M059J (cell line): ENCODE measurements around the gene MAML1. TPM values are rescaled to one million over a fixed set of nuclear protein-coding genes. Genes with fewer than 3 reads are reported as not detected.
"Not testable (repeated sequence)": the region's sequence is repeated elsewhere in the genome, so short reads cannot be mapped to it uniquely, and the experiment has no call there.

Experiments used
- DNase-seq: peaks from one replicate; pipeline ENCODE4 v3.0.0-alpha.2; 2012; ENCODE audit warnings: low read depth
- total RNA-seq: library from RNA; depleted of rRNA; stranded (reverse); fragments of >200 nt; shearing (Covaris generic); gene quantifications from 2 replicates; pipeline ENCODE4 v1.2.3, GENCODE V29; 2014; rRNA removed

MAML1 gene, protein sequence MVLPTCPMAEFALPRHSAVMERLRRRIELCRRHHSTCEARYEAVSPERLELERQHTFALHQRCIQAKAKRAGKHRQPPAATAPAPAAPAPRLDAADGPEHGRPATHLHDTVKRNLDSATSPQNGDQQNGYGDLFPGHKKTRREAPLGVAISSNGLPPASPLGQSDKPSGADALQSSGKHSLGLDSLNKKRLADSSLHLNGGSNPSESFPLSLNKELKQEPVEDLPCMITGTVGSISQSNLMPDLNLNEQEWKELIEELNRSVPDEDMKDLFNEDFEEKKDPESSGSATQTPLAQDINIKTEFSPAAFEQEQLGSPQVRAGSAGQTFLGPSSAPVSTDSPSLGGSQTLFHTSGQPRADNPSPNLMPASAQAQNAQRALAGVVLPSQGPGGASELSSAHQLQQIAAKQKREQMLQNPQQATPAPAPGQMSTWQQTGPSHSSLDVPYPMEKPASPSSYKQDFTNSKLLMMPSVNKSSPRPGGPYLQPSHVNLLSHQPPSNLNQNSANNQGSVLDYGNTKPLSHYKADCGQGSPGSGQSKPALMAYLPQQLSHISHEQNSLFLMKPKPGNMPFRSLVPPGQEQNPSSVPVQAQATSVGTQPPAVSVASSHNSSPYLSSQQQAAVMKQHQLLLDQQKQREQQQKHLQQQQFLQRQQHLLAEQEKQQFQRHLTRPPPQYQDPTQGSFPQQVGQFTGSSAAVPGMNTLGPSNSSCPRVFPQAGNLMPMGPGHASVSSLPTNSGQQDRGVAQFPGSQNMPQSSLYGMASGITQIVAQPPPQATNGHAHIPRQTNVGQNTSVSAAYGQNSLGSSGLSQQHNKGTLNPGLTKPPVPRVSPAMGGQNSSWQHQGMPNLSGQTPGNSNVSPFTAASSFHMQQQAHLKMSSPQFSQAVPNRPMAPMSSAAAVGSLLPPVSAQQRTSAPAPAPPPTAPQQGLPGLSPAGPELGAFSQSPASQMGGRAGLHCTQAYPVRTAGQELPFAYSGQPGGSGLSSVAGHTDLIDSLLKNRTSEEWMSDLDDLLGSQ
- total RNA-seq, result 7.5 and 17.2 TPM in 2 replicates

- peak; percentile 100 for DNase-seq
Observed at GRCh38 chr5:179732412-179732917, at the start of gene MAML1. Gene MAML1 (plus strand): TSS chr5:179732822. CDS start chr5:179733113, 291 bp downstream.

GRCh38 chr5:179689212-179689611 is 43.4 kb upstream of the MAML1 start:
- DNase-seq, result not testable (repeated sequence)

DNA sequence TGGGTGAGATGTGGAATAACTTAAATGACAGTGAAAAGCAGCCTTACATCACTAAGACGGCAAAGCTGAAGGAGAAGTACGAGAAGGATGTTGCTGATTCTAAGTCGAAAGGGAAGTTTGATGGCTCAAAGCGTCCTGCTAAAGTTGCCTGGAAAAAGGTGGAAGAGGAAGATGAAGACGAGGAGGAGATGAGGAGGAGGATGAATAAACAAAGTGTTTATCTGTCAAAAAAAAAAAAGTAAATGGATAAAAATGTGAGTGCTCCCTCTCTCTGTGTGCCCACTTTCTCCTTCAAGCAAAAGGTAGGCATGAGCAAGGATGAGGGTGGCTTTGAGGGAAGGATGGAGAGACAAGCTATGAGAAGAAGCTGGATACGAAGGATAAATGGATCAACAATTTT is 38.1 kb upstream of the MAML1 start:
- DNase-seq, result no peak

DNA sequence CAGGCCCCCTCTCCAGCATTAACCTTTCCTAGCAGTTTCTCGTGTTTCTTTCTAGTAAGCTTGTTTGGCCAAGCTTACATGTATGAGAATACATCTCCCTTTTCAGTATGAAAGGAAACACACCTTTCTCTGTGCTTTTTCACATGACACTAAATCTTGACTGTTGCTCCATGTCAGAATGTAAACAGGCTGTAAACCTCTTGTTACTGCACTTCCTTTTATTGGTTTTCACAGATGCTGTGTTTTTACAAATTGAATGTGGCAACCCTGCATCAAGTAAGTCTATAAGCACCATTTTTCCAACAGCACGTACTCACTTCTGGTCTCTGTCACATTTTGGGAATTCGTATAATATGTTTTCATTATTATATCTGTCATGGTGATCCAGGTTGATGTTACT is 36.0 kb upstream of the MAML1 start:
- no peak for DNase-seq

GRCh38 chr5:179697108-179697507 is 35.5 kb upstream of the MAML1 start:
- DNase-seq, result no peak

- not testable (repeated sequence) for DNase-seq
Observed at GRCh38 chr5:179697543-179697942, 35.1 kb upstream of the MAML1 start.

GRCh38 chr5:179697993-179698934 is 34.4 kb upstream of the MAML1 start:
- DNase-seq, result peak; percentile 99

GRCh38 chr5:179698935-179699615 is 33.5 kb upstream of the MAML1 start, which contains the start of gene CANX:
Gene CANX (plus strand): TSS chr5:179698967. CDS start chr5:179705682, 6,715 bp downstream.
- DNase-seq, result peak; percentile 27

- DNase-seq, result peak; percentile 37
Observed at GRCh38 chr5:179699616-179700237, 32.9 kb upstream of the MAML1 start.

DNA sequence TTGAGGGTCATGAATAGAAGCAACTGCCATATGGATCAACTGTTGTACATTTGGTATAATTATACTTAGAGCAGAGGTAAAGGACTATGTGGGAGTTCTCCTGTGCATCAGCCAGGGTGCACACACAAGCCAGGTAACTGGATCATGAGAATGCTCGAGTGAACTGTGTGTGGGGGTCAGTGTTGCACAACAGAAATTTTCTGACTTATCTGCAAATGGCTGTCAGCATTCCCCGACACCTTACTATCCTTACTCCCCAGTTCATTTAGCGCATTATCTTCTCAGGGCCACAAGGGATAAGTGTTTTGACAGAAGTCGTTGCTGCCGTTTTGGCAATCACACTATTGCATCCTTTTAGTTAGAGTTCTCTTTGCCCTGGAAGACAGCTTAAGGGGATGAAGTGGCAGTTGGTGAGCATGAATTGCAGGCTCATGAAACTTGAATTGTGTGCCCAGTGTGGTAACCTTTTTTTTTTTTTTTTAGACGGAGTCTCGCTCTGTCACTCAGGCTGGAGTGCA is 32.2 kb upstream of the MAML1 start:
- DNase-seq, result no peak

- DNase-seq, result peak; percentile 43
Observed at GRCh38 chr5:179716286-179716685, 16.3 kb upstream of the MAML1 start.

- DNase-seq, result no peak
Observed at GRCh38 chr5:179720222-179720621, 12.4 kb upstream of the MAML1 start.

- no peak for DNase-seq
Observed at GRCh38 chr5:179724163-179724562, 8.5 kb upstream of the MAML1 start.

GRCh38 chr5:179727106-179727505 is 5.5 kb upstream of the MAML1 start:
- no peak for DNase-seq

GRCh38 chr5:179729303-179729702 is 3.3 kb upstream of the MAML1 start:
- no peak for DNase-seq

- DNase-seq, result no peak
Observed at GRCh38 chr5:179729727-179730126, 2.9 kb upstream of the MAML1 start.

DNA sequence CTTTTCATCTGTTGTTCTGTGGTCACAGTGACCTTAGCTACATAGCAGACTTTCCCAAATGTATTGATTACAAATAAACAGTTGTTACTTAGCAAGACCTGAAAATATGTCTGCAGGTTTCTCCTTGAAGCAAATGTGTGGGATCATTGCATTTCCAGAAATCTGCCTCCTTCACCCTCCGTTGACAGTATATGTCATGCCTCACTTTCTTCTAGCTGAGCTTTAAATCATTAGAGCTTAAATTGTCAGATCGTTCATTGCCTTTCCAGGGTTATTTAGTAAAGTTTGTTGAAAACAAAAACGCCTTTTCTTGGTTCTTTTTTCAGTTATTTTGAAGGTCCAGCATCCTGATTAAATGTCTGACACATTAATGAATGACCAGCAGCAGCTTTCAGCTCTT is 2.3 kb upstream of the MAML1 start:
- DNase-seq, result no peak

DNA sequence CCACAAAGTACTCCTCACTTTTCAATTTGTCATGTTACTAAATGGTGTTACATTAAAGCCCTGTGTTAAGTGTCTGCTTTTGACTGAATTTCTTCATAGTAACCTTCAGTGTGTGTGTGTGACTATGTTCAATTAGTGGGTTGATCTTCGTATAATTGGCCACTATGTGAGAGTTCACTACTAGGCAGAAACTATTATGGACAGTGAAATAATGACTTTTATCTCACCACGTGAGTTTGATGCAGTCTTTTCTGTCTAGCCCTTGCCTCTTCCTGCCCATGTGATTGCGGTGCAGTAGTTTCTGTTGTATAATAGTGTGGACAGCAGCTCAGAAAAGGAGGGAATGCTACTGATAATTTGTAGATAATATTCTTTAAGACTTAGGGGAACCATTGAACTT is 1.8 kb upstream of the MAML1 start:
- DNase-seq, result no peak

DNA sequence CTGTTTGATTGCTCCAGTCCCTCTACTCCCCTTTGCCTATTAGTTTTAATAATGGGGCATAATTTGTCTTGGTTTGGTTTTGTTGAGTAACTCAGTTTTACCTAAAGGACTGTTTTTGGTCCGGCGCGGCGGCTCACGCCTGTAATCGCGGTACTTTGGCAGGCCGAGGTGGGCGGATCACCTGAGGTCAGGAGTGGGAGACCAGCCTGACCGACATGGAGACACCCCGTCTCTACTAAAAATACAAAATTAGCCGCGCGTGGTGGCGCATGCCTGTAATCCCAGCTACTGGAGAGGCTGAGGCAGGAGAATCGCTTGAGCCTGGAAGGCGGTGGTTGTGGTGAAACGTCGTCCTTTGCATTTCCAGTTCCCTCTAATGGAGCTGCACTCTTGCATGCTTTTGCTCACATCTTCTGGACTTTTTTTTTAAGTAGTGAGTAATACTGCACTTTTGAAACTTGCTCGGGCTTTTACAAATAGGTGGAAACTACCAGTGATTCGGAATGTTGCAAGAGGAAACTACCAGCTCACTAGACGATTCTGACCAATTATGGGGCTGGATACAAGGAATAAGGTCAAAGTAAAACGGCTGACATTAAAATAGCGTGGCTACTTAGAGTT is 721 bp upstream of the MAML1 start:
- DNase-seq, result peak; percentile 79
